Measurements from ENCODE around the gene SH3BP5L. TPM values are rescaled to one million over a fixed set of nuclear protein-coding genes. Genes with fewer than 3 reads are reported as not detected.

Gene SH3BP5L
- total RNA-seq, 4 donors from 2014 or later = 25.2 to 32.0 (median 30.0) TPM

- peak; percentile 94 to 95 for DNase-seq
- intact Hi-C loops (cut with DNase I) = no loop called here
- peak overlapping the region; percentile 100 for H3K27ac ChIP-seq
- H3K4me3 ChIP-seq (replicated peaks in 1 of 3) = peak overlapping the region; percentile 73 to 94 (median 86)
- WGBS, 2 donors = 0 to 1% methylated on average over 35 to 43 of the region's 82 CpGs
- H3K36me3 ChIP-seq = no peaks in the 10 kb centered on the region
- H3K27me3 ChIP-seq = no peaks in the 10 kb centered on the region
- H3K9me3 ChIP-seq = no peaks in the 10 kb centered on the region
- H3K4me1 ChIP-seq = peaks cover 28 to 47% of the 10 kb centered on the region in 2 donors
- TF ChIP-seq CTCF (IDR thresholded peaks at IDR 0.05) = no peak
- TF ChIP-seq POLR2A (IDR thresholded peaks at IDR 0.05) = peak; percentile 74 to 92
Measured at GRCh38 chr1:248838357-248839167, 12.8 kb upstream of the SH3BP5L start.

GRCh38 chr1:248837781-248838356, 12.2 kb upstream of the SH3BP5L start, which contains the start of gene ZNF672:
Gene ZNF672 (plus strand): TSS chr1:248838224. CDS start chr1:248847275, 9,051 bp downstream.
- intact Hi-C loops (cut with DNase I) = no loop called here
- no peaks in the 10 kb centered on the region for H3K36me3 ChIP-seq
- peak; percentile 99 for DNase-seq
- 1% methylated on average over 37 to 41 of the region's 48 CpGs for WGBS, 2 donors
- peak within 1 kb of the TSS; percentile 73 to 94 (median 86) for H3K4me3 ChIP-seq (replicated peaks in 1 of 3)
- H3K27ac ChIP-seq = peak within 1 kb of the TSS; percentile 100
- H3K9me3 ChIP-seq = no peaks in the 10 kb centered on the region
- peak in 1 of 2 donors; percentile 51 for TF ChIP-seq POLR2A (IDR thresholded peaks at IDR 0.05)
- no peak for TF ChIP-seq CTCF (IDR thresholded peaks at IDR 0.05)
- peaks cover 23 to 41% of the 10 kb centered on the region in 2 donors for H3K4me1 ChIP-seq
- H3K27me3 ChIP-seq = no peaks in the 10 kb centered on the region

DNA sequence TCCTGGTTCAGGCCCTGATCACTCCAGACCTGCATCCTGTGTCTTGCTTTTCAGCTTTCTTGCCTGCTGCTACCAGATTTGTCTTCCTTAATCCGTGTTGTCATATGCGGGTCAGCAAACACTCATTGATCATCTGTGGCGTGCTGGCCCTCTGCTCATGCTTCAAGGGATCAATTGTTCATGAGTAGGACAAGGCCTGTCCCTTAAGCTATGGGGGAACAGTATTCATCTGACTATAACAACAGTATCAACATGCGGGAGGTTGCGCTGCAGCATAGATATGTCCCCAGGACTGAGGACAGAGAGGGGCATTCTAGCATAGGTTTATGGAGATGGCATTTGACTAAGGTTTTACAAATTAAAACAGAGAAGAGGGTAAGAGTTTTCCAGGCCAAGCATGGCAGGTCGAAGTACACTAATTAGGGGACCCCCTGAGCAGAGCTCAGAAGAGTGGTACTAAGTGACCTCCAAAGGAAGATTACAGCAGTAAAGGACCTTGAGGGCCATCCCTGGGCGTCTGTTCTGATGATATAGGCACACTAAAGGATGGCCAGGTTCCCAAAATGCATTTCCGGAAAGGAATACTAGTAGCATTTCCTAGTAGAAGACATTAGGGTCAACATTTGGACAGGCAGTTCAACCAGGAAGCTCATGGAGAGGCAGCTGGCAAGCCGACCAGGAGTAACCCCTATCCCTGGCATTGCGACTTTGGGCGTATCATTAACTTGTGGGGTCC, 11.5 kb upstream of the SH3BP5L start:
- H3K36me3 ChIP-seq = no peaks in the 10 kb centered on the region
- 51 to 52% methylated on average over 11 of the region's 11 CpGs for WGBS, 2 donors
- peak overlapping the region; percentile 66 to 100 (median 100) for H3K27ac ChIP-seq
- H3K9me3 ChIP-seq = no peaks in the 10 kb centered on the region
- peak overlapping the region in 2 of 3 donors; percentile 7 to 86 for H3K4me3 ChIP-seq (replicated peaks in 1 of 3)
- H3K4me1 ChIP-seq = peaks cover 18 to 35% of the 10 kb centered on the region in 2 donors
- no peak for TF ChIP-seq CTCF (IDR thresholded peaks at IDR 0.05)
- TF ChIP-seq POLR2A (IDR thresholded peaks at IDR 0.05) = no peak
- intact Hi-C loops (cut with DNase I) = no loop called here
- H3K27me3 ChIP-seq = no peaks in the 10 kb centered on the region
- no peak for DNase-seq

GRCh38 chr1:248834343-248834940, 8.7 kb upstream of the SH3BP5L start:
- Histone ChIP-seq H3K4me1 (peaks cover 5 to 10% of the 10 kb centered on the region in 2 donors), H3K27me3 (no peaks in the 10 kb centered on the region), H3K27ac (no peak overlapping the region), H3K36me3 (no peaks in the 10 kb centered on the region), H3K4me3 (replicated peaks in 1 of 3) (no peak overlapping the region), H3K9me3 (no peaks in the 10 kb centered on the region)
- TF ChIP-seq CTCF (IDR thresholded peaks at IDR 0.05) (no peak), POLR2A (IDR thresholded peaks at IDR 0.05) (no peak)
- intact Hi-C loops (cut with DNase I) = no loop called here
- DNase-seq = no peak
- WGBS, 2 donors = 65 to 67% methylated on average over 7 of the region's 7 CpGs
